Brain microvascular endothelial cell (primary cell): Measurements from ENCODE around the gene RBMS3.

Source experiments
- DNase-seq: peaks from one replicate; pipeline ENCODE4 v3.0.0-alpha.2; 2020
- H3K27ac ChIP-seq: fragments of 250-450 bp; sonication (Bioruptor Pico); 2 replicates; pipeline ENCODE4 v1.5.1; 2020; ENCODE audit warnings: mild to moderate bottlenecking, moderate library complexity
- H3K27me3 ChIP-seq: fragments of 250-450 bp; sonication (Bioruptor Pico); replicated peaks from 2 replicates; pipeline ENCODE4 v1.5.1; 2020; ENCODE audit warnings: mild to moderate bottlenecking
- H3K36me3 ChIP-seq: fragments of 250-450 bp; sonication (Bioruptor Pico); replicated peaks from 2 replicates; pipeline ENCODE4 v1.5.1; 2020; ENCODE audit warnings: mild to moderate bottlenecking
- H3K4me3 ChIP-seq: 2 replicates; pipeline ENCODE4 v1.5.1; 2011; ENCODE audit warnings: low read depth, mild to moderate bottlenecking, control low read depth, low read length, moderate library complexity
- CTCF ChIP-seq: IDR thresholded peaks from 2 replicates; pipeline ENCODE4 v1.5.1; 2011; ENCODE audit warnings: low read depth, mild to moderate bottlenecking, moderate library complexity, low read length, control low read depth, inconsistent platforms; ENCODE audit errors: missing control alignments
- in situ Hi-C: cut with HindIII; loops from 2 replicates; pipeline ENCODE4 v1.10.0; 2017; ENCODE audit warnings: low sequenced_read_pairs, low pct_ligation_motif_present

RBMS3 gene

DNA sequence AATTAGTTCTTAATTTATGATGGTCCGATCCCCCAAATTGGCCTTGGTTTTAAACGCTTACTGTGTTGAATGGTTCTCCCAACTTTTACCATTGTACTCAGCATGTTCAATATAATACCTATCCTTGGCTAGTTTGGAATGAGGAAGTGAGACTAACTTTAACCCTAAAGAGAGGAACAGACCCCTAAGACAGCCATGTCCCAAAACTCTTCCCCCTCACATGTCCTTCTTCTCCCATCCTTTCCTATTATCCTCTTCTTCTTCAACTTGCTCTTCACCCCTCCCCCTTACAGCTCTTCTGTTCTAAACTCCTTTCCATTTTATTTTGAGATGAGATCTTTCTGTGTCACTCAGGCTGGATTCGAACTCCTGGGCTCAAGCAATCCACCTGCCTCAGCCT is 116.5 kb downstream of the RBMS3 start:
- no peak overlapping the region for H3K27ac ChIP-seq
- no peak overlapping the region for H3K4me3 ChIP-seq
- in situ Hi-C loops: no loop called here
- no peaks in the 10 kb centered on the region for H3K27me3 ChIP-seq
- no peak for TF ChIP-seq CTCF
- H3K36me3 ChIP-seq: no peaks in the 10 kb centered on the region
- no peak for DNase-seq

DNA sequence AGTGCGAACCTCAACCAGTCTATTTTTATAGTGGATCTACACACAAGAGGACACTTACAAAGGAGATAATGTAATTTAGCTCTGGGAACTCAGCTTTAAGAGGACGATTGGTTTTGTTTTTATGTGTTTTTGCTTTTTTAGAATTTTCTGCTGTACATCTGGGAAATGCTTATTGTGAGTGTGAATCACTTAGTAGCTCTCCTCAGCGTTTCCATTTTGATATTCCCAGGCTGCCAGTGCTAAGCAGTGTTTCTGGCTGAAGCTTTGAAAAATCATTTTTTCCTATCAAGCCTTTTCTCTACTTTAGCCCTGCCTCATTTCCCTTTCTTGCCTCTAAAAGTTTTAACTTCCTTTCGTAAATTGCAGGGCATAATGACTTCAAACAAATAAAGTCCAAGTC is 117.9 kb downstream of the RBMS3 start:
- no peaks in the 10 kb centered on the region for H3K27me3 ChIP-seq
- H3K36me3 ChIP-seq: no peaks in the 10 kb centered on the region
- TF ChIP-seq CTCF: no peak
- H3K27ac ChIP-seq: no peak overlapping the region
- in situ Hi-C loops: no loop called here
- no peak overlapping the region for H3K4me3 ChIP-seq
- no peak for DNase-seq

- Histone ChIP-seq H3K27ac (no peak overlapping the region), H3K27me3 (no peaks in the 10 kb centered on the region), H3K4me3 (no peak overlapping the region), H3K36me3 (no peaks in the 10 kb centered on the region)
- no peak for TF ChIP-seq CTCF
- in situ Hi-C loops: no loop called here
- no peak for DNase-seq
Observed at GRCh38 chr3:29406291-29406832, 125.5 kb downstream of the RBMS3 start.

DNA sequence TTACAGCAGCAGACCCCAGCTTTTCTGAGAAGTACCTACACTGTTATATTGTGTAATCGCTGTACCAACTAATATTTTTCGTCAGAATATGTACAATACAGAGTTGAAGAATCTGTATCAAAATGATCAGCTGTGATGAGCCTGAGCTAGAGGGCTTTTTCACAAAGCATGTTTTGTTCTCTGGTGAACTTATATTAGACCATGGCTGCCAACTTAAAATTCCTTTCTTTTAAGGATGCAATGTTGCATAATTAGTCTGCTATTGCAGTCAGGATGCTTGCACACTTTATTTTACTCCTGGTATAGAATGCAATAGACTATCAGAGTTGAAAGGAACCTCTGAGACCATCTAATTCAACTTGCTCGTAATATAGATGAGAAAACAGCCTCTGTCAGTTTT is 127.8 kb downstream of the RBMS3 start:
- no peaks in the 10 kb centered on the region for H3K27me3 ChIP-seq
- H3K27ac ChIP-seq: no peak overlapping the region
- no peak overlapping the region for H3K4me3 ChIP-seq
- in situ Hi-C loops: no loop called here
- TF ChIP-seq CTCF: no peak
- H3K36me3 ChIP-seq: no peaks in the 10 kb centered on the region
- no peak for DNase-seq

DNA sequence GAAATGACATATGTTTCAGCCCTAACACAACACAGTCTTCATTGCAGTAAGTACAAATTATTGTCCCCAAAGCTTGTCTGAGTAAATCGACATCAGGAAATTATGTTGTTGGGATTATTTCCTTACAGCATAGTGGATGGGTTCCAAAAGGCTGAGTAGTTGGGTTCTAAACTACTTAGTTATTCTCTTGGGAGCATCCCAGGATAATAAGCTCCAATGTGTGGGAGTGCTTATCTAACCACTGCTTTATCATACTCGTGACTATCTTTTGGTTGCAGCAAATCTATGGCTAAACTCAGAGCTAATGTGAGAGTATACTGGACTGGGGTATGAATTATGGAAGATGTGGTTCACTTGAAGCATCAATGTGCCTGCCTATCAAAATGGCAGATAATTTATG is 128.5 kb downstream of the RBMS3 start:
- no peak overlapping the region for H3K27ac ChIP-seq
- in situ Hi-C loops: no loop called here

More for the DNA sequence above, 128.5 kb downstream of the RBMS3 start:
- TF ChIP-seq CTCF: no peak
- peak; percentile 74 for DNase-seq
- Histone ChIP-seq H3K27me3 (no peaks in the 10 kb centered on the region), H3K4me3 (no peak overlapping the region), H3K36me3 (no peaks in the 10 kb centered on the region)
